Activated naive CD8-positive, alpha-beta T cell treated with anti-CD3 and anti-CD28 coated beads, Interleukin-2, amount 10 ng/mL, durations not matched to agents 7 days and 5 days (primary cell): Measurements from ENCODE around the gene SYT9. TPM values are rescaled to one million over a fixed set of nuclear protein-coding genes. Genes with fewer than 3 reads are reported as not detected.

Source experiments
- microRNA-seq: library from miRNA; unstranded; fragments of <30 nt; microRNA quantifications from one replicate; pipeline ENCODE4 v1.2.0, GENCODE V29; 2022
- total RNA-seq, 2 experiments: library from RNA; stranded (reverse); gene quantifications; one replicate each; pipeline ENCODE4 v1.2.3, GENCODE V29; 2021

The SYT9 gene
- total RNA-seq, 2 experiments from 2014 or later: not detected

Small RNAs within 50 kb of the gene (microRNA-seq; reads per million reads assigned to microRNA genes)
- gene MIR302E: not detected

Other genes starting within 250 kb of the SYT9 start
- not detected for gene ZNF214, start 231.6 kb upstream of the SYT9 start, total RNA-seq
- gene NLRP14, start 231.4 kb upstream of the SYT9 start, total RNA-seq: not detected
- gene RBMXL2, start 162.9 kb upstream of the SYT9 start, total RNA-seq: not detected
- gene OLFML1, start 233.6 kb downstream of the SYT9 start, total RNA-seq: not detected